ENCODE data around the gene FOCAD. TPM values are rescaled to one million over a fixed set of nuclear protein-coding genes. Genes with fewer than 3 reads are reported as not detected.

The FOCAD gene
- total and polyA plus RNA-seq, 2 of the 8 experiments (the other 6 are each of a cell fraction or from before 2014, with no cell fraction given) = 22.0 to 38.4 TPM

DNA sequence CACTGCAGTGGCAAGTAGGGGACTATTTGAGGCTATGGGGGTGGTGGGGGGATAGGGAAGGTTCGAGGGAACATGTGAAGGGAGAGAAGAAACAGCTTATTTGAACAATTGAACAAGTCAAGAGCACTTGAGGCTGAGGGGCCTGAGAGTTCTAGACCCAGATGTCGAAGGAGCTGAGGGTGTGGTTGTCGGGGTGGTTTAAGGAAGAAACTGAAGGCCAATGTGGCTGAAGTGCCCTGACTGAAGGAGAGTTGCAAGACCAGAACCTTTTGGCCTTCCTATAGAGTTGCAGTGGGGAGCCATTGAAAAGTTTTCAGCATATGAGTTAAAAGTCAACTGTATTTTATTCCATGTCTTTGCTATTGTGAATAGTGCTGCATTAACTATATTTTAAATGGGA, 19.1 kb downstream of the FOCAD start:
- Histone ChIP-seq H4K20me1 (replicated peaks in 1 of 2; ENCODE audit: control insufficient read depth in 1 of 2, insufficient read depth in 2 of 2, low read length in 2 of 2) (peaks cover 0 to 3% of the 10 kb centered on the region in 2 experiments), H3K9me3 (ENCODE audit: insufficient read depth in 2 of 2, low read depth in 1 of 2, low read length in 1 of 2) (no peaks in the 10 kb centered on the region), H4K8ac (ENCODE audit: extremely low read depth, insufficient read depth, low read length) (no peak overlapping the region), H3K4me1 (replicated peaks in 1 of 4; ENCODE audit: control insufficient read depth in 3 of 4, insufficient read depth in 4 of 4, low read length in 3 of 4) (peaks cover 0 to 5% (median 0%) of the 10 kb centered on the region in 4 experiments; a peak in 2 of 7 replicates), H3K4ac (replicated peaks; ENCODE audit: insufficient read length, low read depth, low read length) (no peak overlapping the region), H4K5ac (ENCODE audit: insufficient read length, low read depth, low read length) (no peak overlapping the region), H3K27ac (ENCODE audit: low read depth, low read length) (no peak overlapping the region), H3K14ac (ENCODE audit: insufficient read length) (no peak overlapping the region), H3K79me2 (ENCODE audit: control insufficient read depth in 1 of 2, insufficient read depth in 2 of 2, low read length in 2 of 2) (peaks cover 0 to 27% of the 10 kb centered on the region in 2 experiments; a peak in 2 of 4 replicates), H3K36me3 (ENCODE audit: control insufficient read depth in 2 of 4, insufficient read depth in 4 of 4, low read length in 3 of 4) (no peaks in the 10 kb centered on the region), H3K27me3 (replicated peaks in 1 of 4; ENCODE audit: control insufficient read depth in 3 of 4, extremely low read depth in 1 of 4, insufficient read depth in 3 of 4, low read length in 3 of 4) (no peaks in the 10 kb centered on the region), H3K79me1 (ENCODE audit: low read depth, low read length) (no peaks in the 10 kb centered on the region), H2BK15ac (ENCODE audit: low read length) (no peak overlapping the region), H3K4me3 (ENCODE audit: extremely low read depth in 1 of 4, insufficient read depth in 2 of 4, low read depth in 3 of 4, low read length in 4 of 4) (no peak overlapping the region), H2BK120ac (replicated peaks; ENCODE audit: low read depth, low read length) (no peak overlapping the region), H2BK20ac (ENCODE audit: low read length) (no peak overlapping the region), H2BK12ac (ENCODE audit: low read depth, low read length) (no peak overlapping the region), H3K23me2 (ENCODE audit: low read depth, low read length) (no peaks in the 10 kb centered on the region), H3K18ac (ENCODE audit: extremely low read depth, low read length) (no peak overlapping the region), H3K23ac (ENCODE audit: insufficient read length) (no peak overlapping the region), H3K9ac (replicated peaks in 1 of 4; ENCODE audit: extremely low read depth in 1 of 4, low read depth in 3 of 4, low read length in 3 of 4) (no peak overlapping the region), H2AK5ac (ENCODE audit: low read depth, low read length) (no peak overlapping the region), H4K91ac (replicated peaks; ENCODE audit: insufficient read length, low read length) (no peak overlapping the region), H2AFZ (ENCODE audit: low read length) (no peak overlapping the region), H3K56ac (replicated peaks; ENCODE audit: insufficient read length, low read depth, low read length) (no peak overlapping the region), H3K4me2 (ENCODE audit: insufficient read depth in 1 of 2, low read depth in 2 of 2, low read length in 2 of 2) (no peak overlapping the region), H2BK5ac (ENCODE audit: low read depth, low read length) (no peak overlapping the region)
- no peak for DNase-seq (ENCODE audit: low read depth in 1 of 2, low spot score in 2 of 2)
- ChIA-PET POLR2A (ENCODE audit: partially characterized antibody) (interaction anchor here (0.9 kb wide), 1 partner anchor 19 kb away, joined by 3 read pairs; the partner anchor contains the start of gene FOCAD), CTCF (ENCODE audit: partially characterized antibody) (interaction anchor here (0.6 to 1.6 kb wide), 3 partner anchors 21 to 107 kb away, joined by 3 to 8 read pairs (median 4); no protein-coding TSS in a partner anchor)
- 85% methylated on average over 3 of the region's 3 CpGs; no CpG with 5 or more reads in 1 of the 2 experiments for WGBS, 2 experiments (ENCODE audit: extremely low coverage in 1 of 2, insufficient coverage in 1 of 2, insufficient read length in 1 of 2, insufficient replicate concordance in 2 of 2, low coverage in 1 of 2, low lambda C conversion rate in 2 of 2, missing lambda C conversion rate in 1 of 2)
- TF ChIP-seq CEBPB (IDR thresholded peaks at IDR 0.05; ENCODE audit: low read depth, low read length) (no peak), CBX8 (IDR thresholded peaks at IDR 0.05; ENCODE audit: borderline replicate concordance, low read depth, low read length) (no peak), SP4 (IDR thresholded peaks at IDR 0.05; ENCODE audit: low read length) (no peak), CHD1 (IDR thresholded peaks at IDR 0.05; ENCODE audit: low read depth, low read length) (no peak), TEAD4 (IDR thresholded peaks at IDR 0.05; ENCODE audit: low read depth, low read length) (no peak), PHF8 (conservative IDR thresholded peaks at IDR 0.05; ENCODE audit: low read depth, low read length) (no peak), SIN3A (conservative IDR thresholded peaks at IDR 0.05 in 1 of 2, IDR thresholded peaks at IDR 0.05 in 1 of 2; ENCODE audit: low read depth in 1 of 2, low read length in 2 of 2) (no peak), TAF1 (IDR thresholded peaks at IDR 0.05; ENCODE audit: low read depth, low read length) (no peak)
- TF ChIP-seq, protein P1, sequence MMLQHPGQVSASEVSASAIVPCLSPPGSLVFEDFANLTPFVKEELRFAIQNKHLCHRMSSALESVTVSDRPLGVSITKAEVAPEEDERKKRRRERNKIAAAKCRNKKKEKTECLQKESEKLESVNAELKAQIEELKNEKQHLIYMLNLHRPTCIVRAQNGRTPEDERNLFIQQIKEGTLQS (IDR thresholded peaks at IDR 0.05; ENCODE audit: insufficient read depth, low read depth, low read length) = no peak
- no peak for FAIRE-seq

Data from H1 (cell line).